ENCODE measurements around the gene ERF.

- TF ChIP-seq, protein P1, sequence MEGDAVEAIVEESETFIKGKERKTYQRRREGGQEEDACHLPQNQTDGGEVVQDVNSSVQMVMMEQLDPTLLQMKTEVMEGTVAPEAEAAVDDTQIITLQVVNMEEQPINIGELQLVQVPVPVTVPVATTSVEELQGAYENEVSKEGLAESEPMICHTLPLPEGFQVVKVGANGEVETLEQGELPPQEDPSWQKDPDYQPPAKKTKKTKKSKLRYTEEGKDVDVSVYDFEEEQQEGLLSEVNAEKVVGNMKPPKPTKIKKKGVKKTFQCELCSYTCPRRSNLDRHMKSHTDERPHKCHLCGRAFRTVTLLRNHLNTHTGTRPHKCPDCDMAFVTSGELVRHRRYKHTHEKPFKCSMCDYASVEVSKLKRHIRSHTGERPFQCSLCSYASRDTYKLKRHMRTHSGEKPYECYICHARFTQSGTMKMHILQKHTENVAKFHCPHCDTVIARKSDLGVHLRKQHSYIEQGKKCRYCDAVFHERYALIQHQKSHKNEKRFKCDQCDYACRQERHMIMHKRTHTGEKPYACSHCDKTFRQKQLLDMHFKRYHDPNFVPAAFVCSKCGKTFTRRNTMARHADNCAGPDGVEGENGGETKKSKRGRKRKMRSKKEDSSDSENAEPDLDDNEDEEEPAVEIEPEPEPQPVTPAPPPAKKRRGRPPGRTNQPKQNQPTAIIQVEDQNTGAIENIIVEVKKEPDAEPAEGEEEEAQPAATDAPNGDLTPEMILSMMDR (IDR thresholded peaks at IDR 0.05; ENCODE audit: low read depth, low read length), result no peak
- TF ChIP-seq POLR2A (IDR thresholded peaks at IDR 0.05; ENCODE audit: extremely low read depth, insufficient read length), result no peak
- TF ChIP-seq, protein P2, sequence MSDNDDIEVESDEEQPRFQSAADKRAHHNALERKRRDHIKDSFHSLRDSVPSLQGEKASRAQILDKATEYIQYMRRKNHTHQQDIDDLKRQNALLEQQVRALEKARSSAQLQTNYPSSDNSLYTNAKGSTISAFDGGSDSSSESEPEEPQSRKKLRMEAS (IDR thresholded peaks at IDR 0.05; ENCODE audit: low read depth, low read length), result no peak
These were observed 25.6 kb downstream of the ERF start for GRCh38 chr19:42229301-42229854.
